Measurements from ENCODE around the gene PDZRN4. TPM values are rescaled to one million over a fixed set of nuclear protein-coding genes. Genes with fewer than 3 reads are reported as not detected.

The PDZRN4 gene
- total and polyA plus RNA-seq, 2 donors (not counting 3 experiments of a cell fraction or from before 2014, with no cell fraction given) = not detected

GRCh38 chr12:41564816-41565215 is 376.7 kb downstream of the PDZRN4 start:
- CTCF ChIA-PET = interaction anchor here (0.6 kb wide), 1 partner anchor 1763 kb away, joined by 3 read pairs; no protein-coding TSS in a partner anchor
- Histone ChIP-seq H3K36me3 (ENCODE audit: control insufficient read depth in 2 of 2, extremely low read depth in 1 of 2, insufficient read depth in 2 of 2, low read length in 2 of 2) (no peaks in the 10 kb centered on the region), H3K9me3 (replicated peaks; ENCODE audit: control insufficient read depth, insufficient read depth, low read length) (no peaks in the 10 kb centered on the region), H3K9ac (replicated peaks; ENCODE audit: extremely low read depth, insufficient read depth, low read length) (no peak overlapping the region), H3K27ac (ENCODE audit: insufficient read depth, low read depth, low read length) (no peak overlapping the region), H3K4me2 (ENCODE audit: insufficient read depth, low read length) (no peak overlapping the region), H3K4me3 (replicated peaks in 1 of 3; ENCODE audit: insufficient read depth in 1 of 3, low read depth in 1 of 3, low read length in 3 of 3) (no peak overlapping the region), H4K20me1 (replicated peaks; ENCODE audit: control insufficient read depth, extremely low read depth, insufficient read depth, low read length) (no peaks in the 10 kb centered on the region), H3K9me1 (replicated peaks; ENCODE audit: control insufficient read depth, extremely low read depth, insufficient read depth, low read length) (peaks cover 3% of the 10 kb centered on the region), H2AFZ (ENCODE audit: low read depth, low read length) (no peak overlapping the region), H3K27me3 (ENCODE audit: control insufficient read depth in 2 of 2, insufficient read depth in 2 of 2, low read length in 2 of 2) (no peaks in the 10 kb centered on the region), H3K4me1 (ENCODE audit: control insufficient read depth, extremely low read depth, insufficient read depth, low read length) (no peaks in the 10 kb centered on the region), H3K79me2 (ENCODE audit: control insufficient read depth, insufficient read depth, low read length) (no peaks in the 10 kb centered on the region)
- POLR2A ChIA-PET = no interaction called here
- intact Hi-C loops (cut with micrococcal nuclease) (no loop called here), dilution Hi-C loops (cut with MboI; ENCODE audit: extremely low pct_ligation_motif_present, low sequenced_read_pairs) (no loop called here)
- DNase-seq (ENCODE audit: low read depth, low spot score) (no peak), FAIRE-seq (no peak)
- TF ChIP-seq, protein P1, sequence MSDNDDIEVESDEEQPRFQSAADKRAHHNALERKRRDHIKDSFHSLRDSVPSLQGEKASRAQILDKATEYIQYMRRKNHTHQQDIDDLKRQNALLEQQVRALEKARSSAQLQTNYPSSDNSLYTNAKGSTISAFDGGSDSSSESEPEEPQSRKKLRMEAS (IDR thresholded peaks at IDR 0.05; ENCODE audit: insufficient read depth, insufficient read length) = no peak
- TF ChIP-seq FOS (IDR thresholded peaks at IDR 0.05; ENCODE audit: borderline replicate concordance, insufficient read depth, low read length) (no peak), JUN (IDR thresholded peaks at IDR 0.05; ENCODE audit: borderline replicate concordance, insufficient read depth, insufficient read length, low read depth) (no peak), POLR2AphosphoS5 (IDR thresholded peaks at IDR 0.05; ENCODE audit: insufficient read depth, low read depth, low read length) (no peak), MYC (IDR thresholded peaks at IDR 0.05; ENCODE audit: low read depth, low read length) (no peak)
- BruUV-seq (replicated peaks) = no TSS peak

DNA sequence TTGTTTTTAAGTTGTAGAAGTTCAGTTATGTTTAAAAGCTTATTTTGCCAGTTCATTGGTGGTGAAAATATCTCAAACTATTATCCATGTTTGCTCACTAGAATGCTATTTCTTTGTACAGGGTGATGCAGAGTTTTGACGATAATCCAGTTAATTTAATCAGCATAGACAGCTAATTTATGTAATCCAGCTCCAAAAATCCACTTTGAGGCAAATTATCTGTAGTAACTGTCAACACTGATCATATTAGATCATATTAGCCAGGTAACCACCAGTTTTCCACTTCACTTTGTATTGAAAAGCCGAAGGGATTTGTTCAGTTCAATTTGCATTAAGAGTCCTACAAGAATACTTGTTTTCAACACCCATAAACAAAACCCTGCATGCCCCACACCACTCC is 378.6 kb downstream of the PDZRN4 start:
- dilution Hi-C loops (cut with MboI; ENCODE audit: extremely low pct_ligation_motif_present, low sequenced_read_pairs) (no loop called here), intact Hi-C loops (cut with micrococcal nuclease) (no loop called here)
- no peak overlapping the region for H3K9ac ChIP-seq (replicated peaks; ENCODE audit: extremely low read depth, insufficient read depth, low read length)
- DNase-seq (ENCODE audit: low read depth, low spot score) (no peak), FAIRE-seq (no peak)
- TF ChIP-seq EZH2 (IDR thresholded peaks at IDR 0.05; ENCODE audit: borderline replicate concordance, low read depth, low read length, severe bottlenecking) = no peak
- H3K27me3 ChIP-seq (ENCODE audit: control insufficient read depth in 2 of 2, insufficient read depth in 2 of 2, low read length in 2 of 2) = no peaks in the 10 kb centered on the region
- H3K27ac ChIP-seq (ENCODE audit: insufficient read depth, low read depth, low read length) = no peak overlapping the region
- no peaks in the 10 kb centered on the region for H3K9me3 ChIP-seq (replicated peaks; ENCODE audit: control insufficient read depth, insufficient read depth, low read length)
- no peaks in the 10 kb centered on the region for H3K79me2 ChIP-seq (ENCODE audit: control insufficient read depth, insufficient read depth, low read length)
- BruUV-seq (replicated peaks) = no TSS peak
- ChIA-PET POLR2A (no interaction called here), CTCF (no interaction called here)
- H2AFZ ChIP-seq (ENCODE audit: low read depth, low read length) = no peak overlapping the region
- H3K4me3 ChIP-seq (replicated peaks in 1 of 3; ENCODE audit: insufficient read depth in 1 of 3, low read depth in 1 of 3, low read length in 3 of 3) = no peak overlapping the region
- H3K9me1 ChIP-seq (replicated peaks; ENCODE audit: control insufficient read depth, extremely low read depth, insufficient read depth, low read length) = peaks cover 3% of the 10 kb centered on the region
- H3K4me2 ChIP-seq (ENCODE audit: insufficient read depth, low read length) = no peak overlapping the region
- H3K36me3 ChIP-seq (ENCODE audit: control insufficient read depth in 2 of 2, extremely low read depth in 1 of 2, insufficient read depth in 2 of 2, low read length in 2 of 2) = no peaks in the 10 kb centered on the region
- no peaks in the 10 kb centered on the region for H3K4me1 ChIP-seq (ENCODE audit: control insufficient read depth, extremely low read depth, insufficient read depth, low read length)
- no peaks in the 10 kb centered on the region for H4K20me1 ChIP-seq (replicated peaks; ENCODE audit: control insufficient read depth, extremely low read depth, insufficient read depth, low read length)
